HG03469 (cell line): Measurements from ENCODE around the gene PTN.
"Not testable (repeated sequence)": the region's sequence is repeated elsewhere in the genome, so short reads cannot be mapped to it uniquely, and the experiment has no call there.

ENCODE experiments used
- ATAC-seq: cut with Tn5 transposase; IDR thresholded peaks from one replicate; pipeline ENCODE4 v1.9.1; 2021; ENCODE audit warnings: mild to moderate bottlenecking, moderate library complexity, moderate number of reproducible peaks; ENCODE audit not compliant: unreplicated experiment

PTN gene

DNA sequence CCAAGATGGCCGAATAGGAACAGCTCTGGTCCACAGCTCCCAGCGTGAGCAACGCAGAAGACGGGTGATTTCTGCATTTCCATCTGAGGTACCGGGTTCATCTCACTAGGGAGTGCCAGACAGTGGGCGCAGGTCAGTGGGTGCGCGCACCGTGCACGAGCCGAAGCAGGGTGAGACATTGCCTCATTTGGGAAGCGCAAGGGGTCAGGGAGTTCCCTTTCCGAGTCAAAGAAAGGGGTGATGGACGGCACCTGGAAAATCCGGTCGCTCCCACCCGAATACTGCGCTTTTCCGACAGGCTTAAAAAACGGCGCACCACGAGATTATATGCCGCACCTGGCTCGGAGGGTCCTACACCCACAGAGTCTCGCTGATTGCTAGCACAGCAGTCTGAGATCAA is 161.9 kb downstream of the PTN start:
- ATAC-seq, result not testable (repeated sequence)
